Measurements from ENCODE around the gene AP4M1.

- TF ChIP-seq POLR2AphosphoS5 (IDR thresholded peaks at IDR 0.05), result no peak
- TF ChIP-seq, protein P1, sequence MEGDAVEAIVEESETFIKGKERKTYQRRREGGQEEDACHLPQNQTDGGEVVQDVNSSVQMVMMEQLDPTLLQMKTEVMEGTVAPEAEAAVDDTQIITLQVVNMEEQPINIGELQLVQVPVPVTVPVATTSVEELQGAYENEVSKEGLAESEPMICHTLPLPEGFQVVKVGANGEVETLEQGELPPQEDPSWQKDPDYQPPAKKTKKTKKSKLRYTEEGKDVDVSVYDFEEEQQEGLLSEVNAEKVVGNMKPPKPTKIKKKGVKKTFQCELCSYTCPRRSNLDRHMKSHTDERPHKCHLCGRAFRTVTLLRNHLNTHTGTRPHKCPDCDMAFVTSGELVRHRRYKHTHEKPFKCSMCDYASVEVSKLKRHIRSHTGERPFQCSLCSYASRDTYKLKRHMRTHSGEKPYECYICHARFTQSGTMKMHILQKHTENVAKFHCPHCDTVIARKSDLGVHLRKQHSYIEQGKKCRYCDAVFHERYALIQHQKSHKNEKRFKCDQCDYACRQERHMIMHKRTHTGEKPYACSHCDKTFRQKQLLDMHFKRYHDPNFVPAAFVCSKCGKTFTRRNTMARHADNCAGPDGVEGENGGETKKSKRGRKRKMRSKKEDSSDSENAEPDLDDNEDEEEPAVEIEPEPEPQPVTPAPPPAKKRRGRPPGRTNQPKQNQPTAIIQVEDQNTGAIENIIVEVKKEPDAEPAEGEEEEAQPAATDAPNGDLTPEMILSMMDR (IDR thresholded peaks at IDR 0.05), result no peak
Observed at GRCh38 chr7:100155553-100156317, 54.3 kb downstream of the AP4M1 start.

Measured in gastroesophageal sphincter (tissue), 3 donors.